Measurements from ENCODE around the gene MORN5.
"Not testable (repeated sequence)": the region's sequence is repeated elsewhere in the genome, so short reads cannot be mapped to it uniquely, and the experiment has no call there.

MORN5 gene

DNA sequence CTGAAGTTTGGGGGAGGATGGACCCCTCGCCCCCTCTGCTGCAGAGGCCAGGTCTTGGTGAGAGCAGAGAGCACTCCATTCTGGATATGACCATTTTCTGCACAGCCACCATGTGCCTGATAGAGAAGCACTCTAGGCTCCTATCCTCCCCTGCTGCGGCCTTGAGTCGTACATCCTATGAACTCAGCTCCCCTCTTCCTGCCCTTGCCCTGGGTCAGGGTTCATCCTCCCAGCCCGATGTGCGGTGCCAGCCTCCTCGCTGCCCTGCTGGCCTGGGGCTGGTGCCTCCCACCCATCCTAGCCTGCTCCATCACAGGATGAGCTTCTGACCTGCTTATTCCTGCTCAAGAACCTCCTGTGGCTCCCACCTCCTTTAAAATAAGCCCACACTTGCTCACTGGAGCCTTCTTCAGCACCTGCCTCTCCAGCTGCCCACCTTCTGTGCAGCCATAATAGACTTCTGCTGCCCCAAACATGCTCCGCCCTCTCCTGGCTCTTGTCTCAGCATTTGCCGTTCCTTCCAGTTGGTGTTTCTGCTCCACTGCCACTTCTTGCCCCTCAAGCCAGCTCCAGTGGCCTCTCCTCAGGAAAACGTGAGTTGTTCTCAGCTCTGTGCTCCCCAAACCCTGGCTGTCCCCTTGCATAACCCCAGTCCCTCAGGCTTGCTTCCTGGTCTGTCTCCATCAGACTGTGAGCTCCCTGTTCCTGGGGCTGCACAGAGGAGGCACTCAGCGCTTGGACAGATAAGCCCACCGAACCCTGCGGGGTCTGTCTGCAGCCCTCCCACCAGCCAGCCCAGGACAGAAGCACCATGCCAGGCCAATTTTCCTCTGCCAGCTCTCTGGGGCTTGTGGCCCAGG lies 44.3 kb upstream of the MORN5 start:
- no peak for DNase-seq (ENCODE audit: low read depth)
- TF ChIP-seq, protein P1, sequence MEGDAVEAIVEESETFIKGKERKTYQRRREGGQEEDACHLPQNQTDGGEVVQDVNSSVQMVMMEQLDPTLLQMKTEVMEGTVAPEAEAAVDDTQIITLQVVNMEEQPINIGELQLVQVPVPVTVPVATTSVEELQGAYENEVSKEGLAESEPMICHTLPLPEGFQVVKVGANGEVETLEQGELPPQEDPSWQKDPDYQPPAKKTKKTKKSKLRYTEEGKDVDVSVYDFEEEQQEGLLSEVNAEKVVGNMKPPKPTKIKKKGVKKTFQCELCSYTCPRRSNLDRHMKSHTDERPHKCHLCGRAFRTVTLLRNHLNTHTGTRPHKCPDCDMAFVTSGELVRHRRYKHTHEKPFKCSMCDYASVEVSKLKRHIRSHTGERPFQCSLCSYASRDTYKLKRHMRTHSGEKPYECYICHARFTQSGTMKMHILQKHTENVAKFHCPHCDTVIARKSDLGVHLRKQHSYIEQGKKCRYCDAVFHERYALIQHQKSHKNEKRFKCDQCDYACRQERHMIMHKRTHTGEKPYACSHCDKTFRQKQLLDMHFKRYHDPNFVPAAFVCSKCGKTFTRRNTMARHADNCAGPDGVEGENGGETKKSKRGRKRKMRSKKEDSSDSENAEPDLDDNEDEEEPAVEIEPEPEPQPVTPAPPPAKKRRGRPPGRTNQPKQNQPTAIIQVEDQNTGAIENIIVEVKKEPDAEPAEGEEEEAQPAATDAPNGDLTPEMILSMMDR (IDR thresholded peaks at IDR 0.05; ENCODE audit: low read depth, low read length), result no peak
- TF ChIP-seq POLR2A (IDR thresholded peaks at IDR 0.05; ENCODE audit: extremely low read depth, insufficient read length) (no peak), MAX (IDR thresholded peaks at IDR 0.05; ENCODE audit: low read depth, low read length) (no peak), MYC (IDR thresholded peaks at IDR 0.05; ENCODE audit: low read depth, low read length) (no peak)
- H3K4me3 ChIP-seq (ENCODE audit: low read depth, low read length), result no peak overlapping the region

- TF ChIP-seq POLR2A (IDR thresholded peaks at IDR 0.05; ENCODE audit: extremely low read depth, insufficient read length), result no peak
- TF ChIP-seq MYC (IDR thresholded peaks at IDR 0.05; ENCODE audit: low read depth, low read length), result no peak
- no peak for TF ChIP-seq MAX (IDR thresholded peaks at IDR 0.05; ENCODE audit: low read depth, low read length)
- TF ChIP-seq, protein P1 (IDR thresholded peaks at IDR 0.05; ENCODE audit: low read depth, low read length), result no peak
- DNase-seq (ENCODE audit: low read depth), result no peak
- H3K4me3 ChIP-seq (ENCODE audit: low read depth, low read length), result no peak overlapping the region
Measured at GRCh38 chr9:122116040-122116439, 43.7 kb upstream of the MORN5 start.

DNA sequence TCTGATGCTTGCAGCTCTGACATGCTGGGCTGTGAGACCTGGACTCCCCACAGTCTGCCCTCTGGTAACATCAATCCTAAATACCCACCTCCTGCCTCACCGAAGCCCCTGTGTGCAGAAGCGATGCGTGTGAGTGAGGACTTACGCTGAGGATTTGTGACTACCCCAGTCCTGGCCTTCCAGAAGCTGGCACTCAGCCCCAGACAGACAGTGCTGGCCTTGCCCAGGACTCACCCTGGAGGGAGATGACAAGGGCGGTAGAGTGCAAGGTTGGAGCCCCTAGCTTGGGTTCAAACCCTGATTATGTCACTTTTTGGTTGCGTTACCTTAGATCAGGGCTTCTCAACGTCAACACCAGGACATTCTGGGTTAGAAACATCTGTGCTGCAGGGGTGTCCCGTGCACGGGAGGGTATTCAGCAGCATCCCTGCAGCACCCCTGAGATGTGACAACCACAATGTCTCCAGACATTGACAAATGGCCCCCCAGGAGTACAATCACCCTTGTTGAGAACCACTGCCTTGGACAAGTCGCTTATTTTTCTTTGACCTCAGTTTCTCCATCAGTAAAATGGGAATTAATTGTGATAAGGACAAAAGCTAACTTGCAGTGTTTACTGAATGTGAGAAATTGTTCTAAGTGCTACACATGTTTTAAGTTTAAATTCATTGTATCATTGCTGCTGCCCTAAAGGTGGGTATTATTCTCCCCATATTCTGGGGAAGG lies 43.1 kb upstream of the MORN5 start:
- DNase-seq (ENCODE audit: low read depth), result no peak
- no peak overlapping the region for H3K4me3 ChIP-seq (ENCODE audit: low read depth, low read length)
- TF ChIP-seq, protein P1 (IDR thresholded peaks at IDR 0.05; ENCODE audit: low read depth, low read length), result no peak
- TF ChIP-seq POLR2A (IDR thresholded peaks at IDR 0.05; ENCODE audit: extremely low read depth, insufficient read length) (no peak), MYC (IDR thresholded peaks at IDR 0.05; ENCODE audit: low read depth, low read length) (no peak), MAX (IDR thresholded peaks at IDR 0.05; ENCODE audit: low read depth, low read length) (no peak)

DNA sequence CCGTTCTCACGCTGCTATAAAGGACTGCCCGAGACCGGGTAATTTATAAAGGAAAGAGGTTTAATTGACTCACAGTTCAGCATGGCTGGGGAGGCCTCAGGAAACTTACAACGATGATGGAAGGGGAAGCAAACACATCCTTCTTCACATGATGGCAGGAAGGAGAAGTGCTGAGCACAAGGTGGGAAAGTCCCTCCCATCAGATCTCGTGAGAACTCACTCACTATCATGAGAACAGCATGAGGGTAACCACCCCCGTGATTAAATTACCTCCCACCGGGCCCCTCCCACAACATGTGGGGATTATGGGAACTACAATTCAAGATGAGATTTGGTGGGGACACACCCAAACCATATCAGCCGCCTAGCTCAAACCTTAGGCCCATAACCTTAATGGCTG lies 42.5 kb upstream of the MORN5 start:
- not testable (repeated sequence) for DNase-seq (ENCODE audit: low read depth); H3K4me3 ChIP-seq (ENCODE audit: low read depth, low read length)

DNA sequence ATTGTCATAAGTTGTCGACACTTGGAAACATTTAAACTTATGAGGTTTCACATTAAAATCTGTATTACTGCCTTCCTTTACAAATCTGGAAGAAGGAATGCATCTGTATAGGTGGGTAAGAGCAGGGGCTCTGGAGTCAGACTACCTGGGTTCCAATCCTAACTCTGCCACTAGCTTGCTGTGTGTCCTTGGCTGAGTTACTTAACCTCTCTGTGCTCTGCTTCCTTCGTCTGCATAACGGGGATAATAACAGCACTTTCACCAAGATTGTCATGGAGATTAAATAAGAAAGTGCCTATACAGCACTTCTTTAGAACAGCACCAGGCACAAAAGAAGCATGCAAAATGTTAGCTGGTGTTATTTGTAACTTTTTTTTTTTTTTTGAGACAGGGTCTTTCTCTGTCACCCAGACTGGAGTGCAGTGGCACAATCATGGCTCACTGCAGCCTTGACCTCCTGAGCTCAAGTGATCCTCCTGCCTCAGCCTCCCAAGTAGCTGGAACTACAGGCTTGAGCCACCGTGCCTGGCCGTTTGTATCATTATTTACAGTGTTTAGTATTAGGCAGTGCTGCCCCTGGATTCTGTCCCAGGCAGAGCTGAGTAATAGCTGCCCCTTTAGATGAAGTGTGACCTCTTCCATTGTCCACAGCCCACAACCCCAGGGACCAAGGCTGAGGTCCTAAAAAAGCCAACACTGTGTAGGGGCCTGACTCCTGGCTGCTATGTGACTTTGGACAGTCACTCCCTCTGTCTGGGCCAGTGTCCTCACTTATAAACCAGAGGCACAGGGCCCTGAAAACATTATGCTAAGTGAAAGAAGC lies 41.2 kb upstream of the MORN5 start:
- no peak overlapping the region for H3K4me3 ChIP-seq (ENCODE audit: low read depth, low read length)
- no peak for DNase-seq (ENCODE audit: low read depth)
- TF ChIP-seq, protein P1 (IDR thresholded peaks at IDR 0.05; ENCODE audit: low read depth, low read length), result no peak
- TF ChIP-seq POLR2A (IDR thresholded peaks at IDR 0.05; ENCODE audit: extremely low read depth, insufficient read length), result no peak
- TF ChIP-seq MYC (IDR thresholded peaks at IDR 0.05; ENCODE audit: low read depth, low read length), result no peak
- TF ChIP-seq MAX (IDR thresholded peaks at IDR 0.05; ENCODE audit: low read depth, low read length), result no peak

DNA sequence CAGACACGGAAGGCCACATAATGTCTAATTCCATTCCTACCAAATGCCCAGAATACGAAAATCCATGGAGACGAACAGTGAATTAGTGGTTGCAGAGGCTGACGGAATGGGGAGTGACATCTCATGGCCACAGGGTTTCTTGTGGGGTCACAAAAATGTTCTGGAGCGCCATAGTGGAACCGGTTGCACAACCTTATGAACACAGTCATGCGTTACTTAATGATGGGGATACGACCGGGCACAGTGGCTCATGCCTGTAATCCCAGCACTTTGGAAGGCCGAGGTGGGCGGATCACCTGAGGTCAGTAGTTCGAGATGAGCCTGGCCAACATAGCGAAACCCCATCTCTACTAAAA lies 40.6 kb upstream of the MORN5 start:
- TF ChIP-seq MAX (IDR thresholded peaks at IDR 0.05; ENCODE audit: low read depth, low read length) (no peak), MYC (IDR thresholded peaks at IDR 0.05; ENCODE audit: low read depth, low read length) (no peak), POLR2A (IDR thresholded peaks at IDR 0.05; ENCODE audit: extremely low read depth, insufficient read length) (no peak)
- TF ChIP-seq, protein P1 (IDR thresholded peaks at IDR 0.05; ENCODE audit: low read depth, low read length), result no peak
- DNase-seq (ENCODE audit: low read depth), result no peak
- no peak overlapping the region for H3K4me3 ChIP-seq (ENCODE audit: low read depth, low read length)
